GM18499 (cell line): ENCODE results near the gene CIITA.
A peak's percentile ranks its signal among the peaks of the same experiment; 100 is the strongest.

ENCODE experiments used
- ATAC-seq: cut with Tn5 transposase; IDR thresholded peaks from one replicate; pipeline ENCODE4 v1.9.1; 2021; ENCODE audit warnings: moderate number of reproducible peaks; ENCODE audit not compliant: insufficient read depth, unreplicated experiment

The CIITA gene

DNA sequence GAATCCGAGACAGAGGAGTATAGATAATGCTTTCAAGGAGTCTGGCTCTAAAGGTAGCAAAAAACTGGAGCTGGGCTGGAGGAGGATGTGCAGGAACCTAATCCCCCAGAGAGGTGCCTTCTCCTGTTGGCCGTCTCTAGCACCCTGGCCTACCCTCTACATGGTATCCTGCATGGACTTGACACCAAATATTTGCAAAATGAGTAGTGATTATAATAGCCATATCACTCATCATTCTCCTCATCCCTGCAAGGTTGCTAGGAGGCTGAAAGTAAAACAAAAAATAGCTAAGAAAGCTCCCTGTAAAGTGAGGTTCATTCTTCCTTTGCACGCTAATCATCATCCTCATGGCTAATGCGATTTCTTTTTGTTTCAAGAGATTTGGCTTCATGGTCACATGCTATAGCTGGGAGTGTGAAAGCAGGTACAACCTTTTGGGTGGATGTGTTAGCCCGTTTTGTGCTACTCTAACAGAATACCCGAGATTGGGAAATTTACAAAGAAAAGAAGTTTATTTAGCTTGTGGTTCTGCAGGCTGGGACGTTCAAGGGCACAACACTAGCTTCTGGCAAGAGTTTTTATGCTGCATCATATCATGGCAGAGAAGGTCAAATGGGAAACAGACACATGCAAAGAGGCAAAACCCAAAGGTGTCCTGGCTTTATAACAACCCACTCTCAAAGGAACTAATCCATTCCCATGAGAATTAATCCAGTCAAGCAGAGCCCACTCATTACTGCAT lies 27.1 kb upstream of the CIITA start:
- ATAC-seq: no peak

GRCh38 chr16:10850478-10850850 lies 26.5 kb upstream of the CIITA start:
- no peak for ATAC-seq

- no peak for ATAC-seq
These were observed 25.5 kb upstream of the CIITA start for GRCh38 chr16:10851512-10851911.

DNA sequence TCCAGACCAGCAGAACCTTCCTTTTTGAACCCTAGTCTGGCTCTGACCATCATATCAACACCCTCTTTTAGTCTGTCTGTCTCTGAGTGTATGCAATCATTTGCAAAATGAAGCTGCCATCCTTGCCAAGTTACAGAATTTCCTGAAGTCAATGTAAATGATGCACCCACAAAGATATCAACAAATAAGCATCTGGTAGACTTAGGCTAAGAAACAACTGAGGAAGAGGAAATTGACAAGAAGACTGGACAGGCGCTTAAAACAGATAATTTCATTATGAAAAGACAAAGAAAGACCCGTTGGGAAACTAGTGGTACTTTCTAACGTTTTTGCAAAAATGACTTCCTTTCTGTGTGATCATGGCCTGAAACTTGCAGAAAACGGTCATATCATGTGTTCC lies 24.7 kb upstream of the CIITA start:
- ATAC-seq: no peak

DNA sequence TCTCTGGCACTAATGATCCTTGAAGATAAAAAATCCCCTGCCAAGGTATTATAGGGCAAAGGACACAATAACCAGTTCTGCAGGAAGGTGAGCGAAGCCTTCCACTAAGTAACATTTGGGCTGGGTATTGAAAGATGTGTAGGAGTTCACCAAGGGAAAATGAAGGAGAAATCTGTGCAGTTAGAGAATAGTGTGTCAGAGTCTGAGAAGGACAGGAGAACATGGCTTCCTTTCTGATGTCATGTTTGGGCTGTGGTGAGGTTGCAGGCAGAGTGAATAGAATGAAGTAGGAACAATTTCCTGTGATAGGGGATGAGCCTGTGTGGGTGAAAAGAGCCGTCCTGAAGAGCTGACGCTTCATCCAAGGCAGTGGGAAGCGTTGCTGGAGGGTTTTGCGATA lies 24.1 kb upstream of the CIITA start:
- no peak for ATAC-seq

GRCh38 chr16:10856042-10856441 lies 21.0 kb upstream of the CIITA start:
- ATAC-seq: no peak

- ATAC-seq: no peak
These were observed 18.8 kb upstream of the CIITA start for GRCh38 chr16:10858203-10858602.

- no peak for ATAC-seq
These were observed 18.0 kb upstream of the CIITA start for GRCh38 chr16:10859020-10859419.

GRCh38 chr16:10859658-10860057 lies 17.3 kb upstream of the CIITA start:
- ATAC-seq: no peak

GRCh38 chr16:10862438-10862837 lies 14.6 kb upstream of the CIITA start:
- no peak for ATAC-seq

GRCh38 chr16:10865991-10866966 lies 10.7 kb upstream of the CIITA start:
- ATAC-seq: no peak

DNA sequence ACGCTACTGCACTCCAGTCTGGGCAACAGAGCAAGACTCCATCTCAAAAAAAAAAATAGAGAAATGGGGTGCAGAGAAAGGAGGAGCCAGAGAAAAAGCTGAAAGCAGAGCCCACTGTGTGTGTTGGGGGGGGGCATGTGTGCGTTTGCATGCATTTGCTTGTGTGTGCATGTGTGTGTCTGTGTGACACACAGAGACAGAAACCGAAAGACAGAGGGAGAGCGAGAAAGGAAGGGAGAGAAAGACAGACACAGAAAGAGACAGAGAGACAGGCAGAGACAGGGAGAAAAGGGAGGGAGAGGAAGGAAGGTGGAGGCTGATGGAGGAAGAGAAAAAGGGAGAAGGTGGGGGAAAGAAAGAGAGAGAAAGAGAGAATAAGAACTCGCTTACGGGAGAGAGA lies 9.8 kb upstream of the CIITA start:
- ATAC-seq: no peak

- ATAC-seq: no peak
These were observed 8.9 kb upstream of the CIITA start for GRCh38 chr16:10868104-10868595.

GRCh38 chr16:10868596-10869469 lies 8.2 kb upstream of the CIITA start:
- no peak for ATAC-seq

GRCh38 chr16:10870137-10870776 lies 6.7 kb upstream of the CIITA start:
- no peak for ATAC-seq

DNA sequence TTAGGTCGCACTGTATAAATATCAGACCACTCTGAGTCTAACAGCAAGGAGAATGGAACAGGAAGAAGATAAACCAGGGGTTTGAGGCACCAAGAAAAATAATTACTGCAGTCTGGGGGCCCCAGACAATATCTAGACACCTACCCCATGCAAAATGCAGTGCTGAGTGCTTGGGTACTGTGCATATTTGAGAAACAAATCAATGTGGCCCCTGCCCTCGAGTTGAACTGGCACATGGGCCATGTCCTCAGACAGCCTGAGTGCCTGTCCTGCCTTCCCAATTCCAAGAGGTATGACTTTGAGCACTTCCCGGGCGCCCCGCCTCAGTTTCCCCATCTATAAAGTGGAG lies 6.2 kb upstream of the CIITA start:
- no peak for ATAC-seq

DNA sequence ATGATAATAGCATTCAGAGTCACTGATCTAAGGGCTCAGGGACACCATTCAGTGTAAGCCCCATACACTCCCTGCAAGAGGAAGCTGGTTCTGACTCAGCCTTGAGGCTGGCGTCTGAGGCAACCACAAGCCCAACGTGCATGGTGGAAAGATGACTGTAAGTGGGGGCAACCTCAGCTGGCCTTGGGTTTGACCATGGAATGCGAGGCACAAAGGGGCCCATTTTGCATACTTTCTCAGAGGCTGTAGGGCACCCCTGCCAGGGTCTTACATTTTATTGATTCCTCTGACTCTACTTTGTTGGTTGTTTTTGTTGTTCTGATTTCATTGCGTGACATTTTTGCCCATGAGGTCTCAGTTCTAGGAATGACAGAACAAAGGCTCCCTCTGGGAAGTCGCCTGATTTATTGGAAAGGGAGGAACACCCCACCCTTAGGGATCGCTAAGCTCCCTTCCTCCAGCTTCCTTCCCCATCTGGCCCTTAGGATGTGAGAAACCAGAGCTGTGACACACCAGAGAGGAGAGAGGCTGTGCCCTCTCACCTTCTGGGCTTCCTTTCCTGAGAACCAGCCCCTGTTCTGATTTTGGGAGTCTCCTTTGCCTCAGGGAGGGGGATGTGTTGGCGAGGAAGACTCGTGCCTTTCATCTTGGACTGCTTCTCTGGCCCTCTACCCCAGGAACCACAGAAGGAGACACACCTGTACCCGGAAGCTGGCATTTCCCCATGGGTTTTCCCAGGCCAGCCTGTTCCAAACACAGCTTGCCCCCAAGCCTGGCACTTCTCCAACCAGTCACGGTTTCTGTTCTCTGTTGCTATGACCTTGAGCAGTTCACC lies 5.6 kb upstream of the CIITA start:
- peak; percentile 36 for ATAC-seq

GRCh38 chr16:10876315-10876714 lies 687 bp upstream of the CIITA start:
- no peak for ATAC-seq

DNA sequence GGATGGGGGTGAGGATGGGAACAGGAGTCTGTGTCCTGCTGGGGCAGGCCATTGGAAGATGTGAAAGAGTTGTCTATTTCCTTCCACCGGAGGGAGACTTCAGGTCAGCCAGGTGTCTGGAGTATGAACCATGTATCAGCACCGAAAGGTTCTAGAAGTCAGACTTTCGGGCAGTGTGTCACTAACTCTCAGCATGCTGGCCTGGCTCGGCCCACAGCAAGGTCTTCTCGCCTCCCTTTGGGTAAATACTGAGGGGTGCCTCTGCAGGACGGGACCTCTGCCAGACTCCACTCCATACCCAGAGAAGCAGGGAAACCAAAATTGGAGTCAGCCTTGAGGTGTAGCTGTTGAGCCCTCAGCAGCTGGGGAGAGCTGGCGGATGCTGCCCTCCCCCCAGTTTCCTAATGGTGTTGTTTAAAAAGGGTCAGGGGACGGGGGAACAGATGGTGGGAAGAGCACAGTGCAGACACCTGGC lies 507 bp downstream of the CIITA start:
- no peak for ATAC-seq
